AG09309 (cell line): ENCODE measurements around the gene PNPLA7.
A peak's percentile ranks its signal among the peaks of the same experiment; 100 is the strongest.

Experiments used
- DNase-seq: peaks from one replicate; pipeline ENCODE4 v3.0.0-alpha.2; 2010; ENCODE audit warnings: low read depth
- H3K4me3 ChIP-seq: 2 replicates; pipeline ENCODE4 v1.5.1; 2011; ENCODE audit warnings: mild to moderate bottlenecking, low read depth, low read length, moderate library complexity; ENCODE audit not compliant: control insufficient read depth
- CTCF ChIP-seq: IDR thresholded peaks from 2 replicates; pipeline ENCODE4 v1.5.1; 2011; ENCODE audit warnings: mild to moderate bottlenecking, low read depth, low read length, inconsistent platforms; ENCODE audit not compliant: insufficient read depth, control insufficient read depth; ENCODE audit errors: missing control alignments

PNPLA7 gene

GRCh38 chr9:137462396-137462985 lies 87.7 kb downstream of the PNPLA7 start:
- DNase-seq, result no peak
- no peak overlapping the region for H3K4me3 ChIP-seq
- no peak for TF ChIP-seq CTCF

- TF ChIP-seq CTCF, result no peak
- no peak for DNase-seq
- no peak overlapping the region for H3K4me3 ChIP-seq
Observed at GRCh38 chr9:137461663-137462395, 88.4 kb downstream of the PNPLA7 start.

GRCh38 chr9:137461316-137461662 lies 88.9 kb downstream of the PNPLA7 start:
- H3K4me3 ChIP-seq, result no peak overlapping the region
- TF ChIP-seq CTCF, result no peak

DNA sequence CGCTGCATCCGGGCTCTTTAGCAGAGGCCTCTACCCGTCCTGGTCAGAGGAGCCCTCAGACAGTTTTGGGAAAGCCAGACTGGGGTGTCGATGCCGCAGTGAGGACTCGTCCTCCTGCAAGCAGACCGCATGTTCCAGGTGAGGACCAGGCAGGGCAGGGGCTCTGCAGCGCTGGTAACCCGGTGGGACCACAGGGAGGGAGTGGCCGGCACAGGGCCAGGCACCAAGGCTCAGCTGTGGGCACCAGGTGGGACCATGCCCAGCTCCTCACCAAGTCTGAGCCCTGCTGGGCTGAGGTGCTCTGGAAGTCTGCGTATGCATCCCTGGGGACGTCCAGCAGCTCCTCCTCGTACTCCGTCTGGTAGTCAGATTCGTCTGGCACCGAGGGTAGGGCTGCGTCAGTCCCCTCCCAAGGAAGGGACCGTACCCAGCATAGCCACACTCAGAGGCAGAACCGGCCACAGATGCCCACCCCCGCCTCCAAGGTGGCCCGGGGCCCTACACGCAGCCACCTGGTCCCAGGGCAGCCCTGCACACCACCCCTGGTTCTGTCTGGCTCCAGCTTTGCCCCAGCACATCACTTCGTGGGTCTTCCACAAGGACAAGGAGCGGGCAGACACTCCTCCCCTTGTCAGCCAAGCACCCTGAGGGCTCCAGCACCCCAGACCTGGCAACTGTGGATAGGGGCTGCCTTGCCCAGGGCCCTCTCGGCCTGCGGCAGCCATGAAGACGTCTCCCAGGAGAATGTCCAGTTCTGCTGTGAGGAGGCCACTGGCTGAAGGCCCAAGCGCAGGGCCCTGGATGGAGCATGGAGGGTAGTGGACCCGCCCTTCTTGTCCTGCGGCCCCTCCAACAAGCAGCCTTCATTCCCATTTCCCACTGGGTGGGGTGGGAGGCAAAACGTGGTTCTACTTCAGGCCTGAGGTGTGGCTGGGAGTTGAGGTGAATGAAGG lies 89.6 kb downstream of the PNPLA7 start:
- TF ChIP-seq CTCF, result no peak
- DNase-seq, result no peak
- H3K4me3 ChIP-seq, result no peak overlapping the region

More at GRCh38 chr9:137461316-137461662, 88.9 kb downstream of the PNPLA7 start:
- DNase-seq, result no peak

DNA sequence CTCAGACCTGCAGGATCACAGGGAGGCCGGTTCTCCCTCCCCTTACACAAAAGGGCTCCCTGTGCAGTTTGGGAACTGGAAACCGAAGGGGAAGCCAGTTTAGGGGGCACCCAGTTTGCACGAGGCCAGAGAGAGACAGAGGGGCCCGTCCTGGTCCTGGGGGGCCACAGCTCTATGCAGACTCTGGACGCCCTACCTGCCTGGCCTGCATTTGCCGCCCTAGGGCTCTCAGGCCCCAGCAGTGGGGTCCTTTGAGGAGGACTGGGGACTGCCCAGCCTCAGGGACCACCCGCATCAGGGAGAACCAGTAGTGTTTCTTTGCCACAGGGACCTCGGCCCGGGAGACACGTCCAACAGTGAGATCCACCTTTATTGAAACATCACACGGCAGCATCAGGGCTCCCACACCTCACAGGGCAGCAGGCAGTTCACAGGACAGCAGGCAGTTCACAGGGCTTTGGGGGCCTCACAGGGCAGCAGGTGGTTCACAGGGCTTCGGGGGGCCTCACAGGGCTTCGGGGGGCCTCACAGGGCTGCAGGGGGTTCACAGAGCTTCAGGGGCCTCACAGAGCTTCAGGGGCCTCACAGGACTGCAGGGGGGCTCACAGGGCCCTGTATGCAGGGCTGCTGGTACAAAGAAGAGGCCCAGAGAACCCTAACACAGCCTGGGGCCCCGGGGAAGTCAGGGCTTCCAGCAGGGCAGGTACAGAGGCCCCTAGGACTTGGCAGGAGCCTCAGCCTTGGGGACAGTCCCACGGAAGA lies 90.4 kb downstream of the PNPLA7 start:
- no peak for TF ChIP-seq CTCF
- no peak for DNase-seq
- H3K4me3 ChIP-seq, result peak overlapping the region; percentile 41

GRCh38 chr9:137459152-137459600 lies 91.0 kb downstream of the PNPLA7 start, which contains the start of gene NSMF:
TSS of gene NSMF (minus strand) at chr9:137459334. CDS start at chr9:137459102, 232 bp downstream.
- TF ChIP-seq CTCF, result no peak
- peak within 1 kb of the TSS; percentile 61 for H3K4me3 ChIP-seq
- DNase-seq, result no peak
